Measurements from ENCODE around the gene OPCML. TPM values are rescaled to one million over a fixed set of nuclear protein-coding genes. Genes with fewer than 3 reads are reported as not detected.

The OPCML gene
- total and polyA plus RNA-seq, 2 of the 13 experiments (the other 11 are each of a cell fraction or from before 2014, with no cell fraction given) = not detected

GRCh38 chr11:133137270-133137669 lies 395.0 kb downstream of the OPCML start:
- BruUV-seq (replicated peaks) = no TSS peak
- Histone ChIP-seq H3K4me2 (ENCODE audit: low read depth, low read length) (no peak overlapping the region), H3K4me1 (ENCODE audit: insufficient read depth, low read length) (no peaks in the 10 kb centered on the region), H2AFZ (ENCODE audit: low read length) (no peak overlapping the region), H4K20me1 (ENCODE audit: insufficient read depth, low read length) (no peaks in the 10 kb centered on the region), H3K36me3 (replicated peaks in 1 of 2; ENCODE audit: control insufficient read depth in 1 of 2, insufficient read depth in 2 of 2, low read length in 2 of 2) (no peaks in the 10 kb centered on the region), H3K9me3 (ENCODE audit: low read length) (no peaks in the 10 kb centered on the region), H3K4me3 (replicated peaks in 1 of 3; ENCODE audit: insufficient read depth in 1 of 3, low read depth in 2 of 3, low read length in 3 of 3) (no peak overlapping the region), H3K9ac (ENCODE audit: insufficient read depth, low read depth, low read length) (no peak overlapping the region), H3K27me3 (ENCODE audit: control insufficient read depth in 1 of 2, insufficient read depth in 2 of 2, low read length in 2 of 2) (no peaks in the 10 kb centered on the region), H3K79me2 (ENCODE audit: insufficient read depth, low read length) (no peaks in the 10 kb centered on the region), H3K27ac (ENCODE audit: extremely low read length, insufficient read depth, low read length) (no peak overlapping the region)
- POLR2A ChIA-PET = no interaction called here
- TF ChIP-seq CC2D1A (CRISPR knock-in tag; IDR thresholded peaks at IDR 0.05) (no peak), SOX6 (IDR thresholded peaks at IDR 0.05) (no peak), SOX6 (CRISPR knock-in tag; IDR thresholded peaks at IDR 0.05) (no peak), IRX3 (CRISPR knock-in tag; IDR thresholded peaks at IDR 0.05; ENCODE audit: borderline replicate concordance, low read depth) (no peak), TRIM24 (CRISPR knock-in tag; IDR thresholded peaks at IDR 0.05) (no peak), PRDM10 (CRISPR knock-in tag; IDR thresholded peaks at IDR 0.05; ENCODE audit: low read depth) (no peak), MAZ (IDR thresholded peaks at IDR 0.05; ENCODE audit: borderline replicate concordance, low read depth, low read length) (no peak), MAZ (CRISPR knock-in tag; IDR thresholded peaks at IDR 0.05; ENCODE audit: low read depth) (no peak), ETV5 (CRISPR knock-in tag; IDR thresholded peaks at IDR 0.05; ENCODE audit: borderline replicate concordance) (no peak), ZNF414 (CRISPR knock-in tag; IDR thresholded peaks at IDR 0.05) (no peak), GTF2F1 (IDR thresholded peaks at IDR 0.05; ENCODE audit: low read length) (no peak), ZBTB20 (CRISPR knock-in tag; IDR thresholded peaks at IDR 0.05; ENCODE audit: borderline replicate concordance, low read depth) (no peak), GABPB1 (CRISPR knock-in tag; IDR thresholded peaks at IDR 0.05) (no peak), MTA3 (CRISPR knock-in tag; IDR thresholded peaks at IDR 0.05) (no peak), ZNF670 (CRISPR knock-in tag; IDR thresholded peaks at IDR 0.05; ENCODE audit: borderline replicate concordance) (no peak), HNRNPH1 (optimal IDR thresholded peaks at IDR 0.05; ENCODE audit: low read depth, low read length) (no peak), SKI (IDR thresholded peaks at IDR 0.05; ENCODE audit: partially characterized antibody) (no peak)
- TF ChIP-seq, protein P1, sequence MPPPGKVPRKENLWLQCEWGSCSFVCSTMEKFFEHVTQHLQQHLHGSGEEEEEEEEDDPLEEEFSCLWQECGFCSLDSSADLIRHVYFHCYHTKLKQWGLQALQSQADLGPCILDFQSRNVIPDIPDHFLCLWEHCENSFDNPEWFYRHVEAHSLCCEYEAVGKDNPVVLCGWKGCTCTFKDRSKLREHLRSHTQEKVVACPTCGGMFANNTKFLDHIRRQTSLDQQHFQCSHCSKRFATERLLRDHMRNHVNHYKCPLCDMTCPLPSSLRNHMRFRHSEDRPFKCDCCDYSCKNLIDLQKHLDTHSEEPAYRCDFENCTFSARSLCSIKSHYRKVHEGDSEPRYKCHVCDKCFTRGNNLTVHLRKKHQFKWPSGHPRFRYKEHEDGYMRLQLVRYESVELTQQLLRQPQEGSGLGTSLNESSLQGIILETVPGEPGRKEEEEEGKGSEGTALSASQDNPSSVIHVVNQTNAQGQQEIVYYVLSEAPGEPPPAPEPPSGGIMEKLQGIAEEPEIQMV (CRISPR knock-in tag; IDR thresholded peaks at IDR 0.05; ENCODE audit: low read depth) = no peak
- CTCF ChIA-PET (ENCODE audit: low intra/inter-chr PET ratio, low total read pairs) = no interaction called here
- 0% methylated on average over 2 of the region's 2 CpGs for WGBS (ENCODE audit: low lambda C conversion rate)
- DNase-seq (ENCODE audit: low spot score) = no peak
- no peak for FAIRE-seq
- intact Hi-C loops (cut with micrococcal nuclease; ENCODE audit: unreplicated experiment) = no loop called here
- no peak for ATAC-seq
- in situ Hi-C loops (cut with HindIII; ENCODE audit: extremely low pct_ligation_motif_present, low pct_unique_long_range_greater_than_20kb) = loop anchor here (10.0 kb wide), 1 partner anchor 688 kb away; no protein-coding TSS in a partner anchor

Measured in HepG2 (cell line).